ENCODE measurements around the gene MAPK1. TPM values are rescaled to one million over a fixed set of nuclear protein-coding genes. Genes with fewer than 3 reads are reported as not detected.

The MAPK1 gene
- 87.4 to 95.9 TPM (median 91.9 TPM) in 3 replicates for total RNA-seq (2021)
- percentile 81 among the genes with signal in this experiment for Bru-seq, nascent RNA
- long read RNA-seq, experiment 1, full-length matches to known transcripts, result 330 of 409 reads
- long read RNA-seq, experiment 1, partial matches to known transcripts, result 23 of 409 reads
- long read RNA-seq, experiment 1, other reads (novel, unspliced or antisense), result 56 of 409 reads
- long read RNA-seq, experiment 2, full-length matches to known transcripts, result 25 of 93 reads
- long read RNA-seq, experiment 2, partial matches to known transcripts, result 15 of 93 reads
- long read RNA-seq, experiment 2, other reads (novel, unspliced or antisense), result 53 of 93 reads
- long read RNA-seq, experiment 3, partial matches to known transcripts, result 0 of 6 reads
- long read RNA-seq, experiment 3, other reads (novel, unspliced or antisense), result 5 of 6 reads

- peak; percentile 95 for ATAC-seq
- H3K4me1 Mint-ChIP-seq, result peaks cover 44% of the 10 kb centered on the region
- TF ChIP-seq GRHL2 (CRISPR knock-in tag; IDR thresholded peaks at IDR 0.05; ENCODE audit: insufficient replicate concordance, severe bottlenecking) (no peak), CREM (CRISPR knock-in tag; IDR thresholded peaks at IDR 0.05) (peak; percentile 25), E2F4 (CRISPR knock-in tag; IDR thresholded peaks at IDR 0.05; ENCODE audit: borderline replicate concordance, low read depth) (no peak), ZMAT4 (CRISPR knock-in tag; IDR thresholded peaks at IDR 0.05) (no peak), OVOL2 (CRISPR knock-in tag; IDR thresholded peaks at IDR 0.05; ENCODE audit: borderline replicate concordance) (no peak), IRF2 (CRISPR knock-in tag; IDR thresholded peaks at IDR 0.05; ENCODE audit: borderline replicate concordance, low read depth) (no peak; the same call in 1 of the 2 replicates), NR2C2 (CRISPR knock-in tag; IDR thresholded peaks at IDR 0.05) (no peak), FOXP1 (CRISPR knock-in tag; IDR thresholded peaks at IDR 0.05; ENCODE audit: borderline replicate concordance) (peak; percentile 82; the same call in 1 of the 2 replicates), TP53 (CRISPR knock-in tag; IDR thresholded peaks at IDR 0.05) (no peak), NFATC4 (CRISPR knock-in tag; IDR thresholded peaks at IDR 0.05) (no peak), ZNF423 (CRISPR knock-in tag; IDR thresholded peaks at IDR 0.05) (no peak), ZNF232 (CRISPR knock-in tag; IDR thresholded peaks at IDR 0.05) (no peak), ZNF396 (CRISPR knock-in tag; IDR thresholded peaks at IDR 0.05; ENCODE audit: borderline replicate concordance) (no peak), E2F5 (CRISPR knock-in tag; IDR thresholded peaks at IDR 0.05) (peak; percentile 79; the same call in 1 of the 2 replicates), SP1 (CRISPR knock-in tag; conservative IDR thresholded peaks at IDR 0.05) (peak; percentile 90), SMAD3 (CRISPR knock-in tag; IDR thresholded peaks at IDR 0.05; ENCODE audit: borderline replicate concordance) (no peak), E2F1 (CRISPR knock-in tag; IDR thresholded peaks at IDR 0.05) (no peak)
- TF ChIP-seq, protein P1, sequence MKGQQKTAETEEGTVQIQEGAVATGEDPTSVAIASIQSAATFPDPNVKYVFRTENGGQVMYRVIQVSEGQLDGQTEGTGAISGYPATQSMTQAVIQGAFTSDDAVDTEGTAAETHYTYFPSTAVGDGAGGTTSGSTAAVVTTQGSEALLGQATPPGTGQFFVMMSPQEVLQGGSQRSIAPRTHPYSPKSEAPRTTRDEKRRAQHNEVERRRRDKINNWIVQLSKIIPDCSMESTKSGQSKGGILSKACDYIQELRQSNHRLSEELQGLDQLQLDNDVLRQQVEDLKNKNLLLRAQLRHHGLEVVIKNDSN (CRISPR knock-in tag; IDR thresholded peaks at IDR 0.05), result peak; percentile 91
- TF ChIP-seq, protein P2, sequence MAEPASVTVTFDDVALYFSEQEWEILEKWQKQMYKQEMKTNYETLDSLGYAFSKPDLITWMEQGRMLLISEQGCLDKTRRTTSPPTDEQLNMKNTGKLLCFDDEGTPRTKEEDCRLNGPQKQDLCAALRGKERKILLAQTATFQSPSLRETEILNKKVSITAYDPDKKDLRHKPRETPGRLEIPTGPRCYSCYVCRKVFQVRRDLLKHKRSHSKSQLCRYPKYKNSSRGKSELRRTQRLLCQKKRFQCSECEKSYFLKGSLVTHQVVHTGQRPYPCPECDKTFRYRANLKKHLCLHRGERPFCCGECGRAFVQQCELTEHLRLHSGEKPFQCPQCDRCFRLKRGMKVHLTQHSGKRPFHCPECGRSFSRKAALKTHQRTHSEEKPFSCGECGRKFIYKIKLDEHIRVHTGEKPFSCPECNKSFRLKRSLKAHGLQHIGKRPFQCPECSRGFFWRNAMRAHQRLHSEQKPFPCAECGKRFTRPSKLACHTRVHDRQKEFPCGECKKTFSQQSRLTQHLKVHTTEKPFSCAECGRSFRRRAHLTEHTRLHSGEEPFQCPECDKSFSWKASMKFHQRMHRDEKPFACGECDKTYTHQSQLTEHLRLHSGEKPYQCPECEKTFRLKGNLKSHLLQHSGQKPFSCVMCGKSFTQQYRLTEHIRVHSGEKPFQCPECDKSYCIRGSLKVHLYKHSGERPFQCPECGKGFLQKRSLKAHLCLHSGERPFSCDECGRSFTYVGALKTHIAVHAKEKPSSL (CRISPR knock-in tag; conservative IDR thresholded peaks at IDR 0.05), result no peak
- TF ChIP-seq, protein P3, sequence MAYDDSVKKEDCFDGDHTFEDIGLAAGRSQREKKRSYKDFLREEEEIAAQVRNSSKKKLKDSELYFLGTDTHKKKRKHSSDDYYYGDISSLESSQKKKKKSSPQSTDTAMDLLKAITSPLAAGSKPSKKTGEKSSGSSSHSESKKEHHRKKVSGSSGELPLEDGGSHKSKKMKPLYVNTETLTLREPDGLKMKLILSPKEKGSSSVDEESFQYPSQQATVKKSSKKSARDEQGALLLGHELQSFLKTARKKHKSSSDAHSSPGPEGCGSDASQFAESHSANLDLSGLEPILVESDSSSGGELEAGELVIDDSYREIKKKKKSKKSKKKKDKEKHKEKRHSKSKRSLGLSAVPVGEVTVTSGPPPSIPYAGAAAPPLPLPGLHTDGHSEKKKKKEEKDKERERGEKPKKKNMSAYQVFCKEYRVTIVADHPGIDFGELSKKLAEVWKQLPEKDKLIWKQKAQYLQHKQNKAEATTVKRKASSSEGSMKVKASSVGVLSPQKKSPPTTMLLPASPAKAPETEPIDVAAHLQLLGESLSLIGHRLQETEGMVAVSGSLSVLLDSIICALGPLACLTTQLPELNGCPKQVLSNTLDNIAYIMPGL (CRISPR knock-in tag; IDR thresholded peaks at IDR 0.05), result peak; percentile 46; the same call in 1 of the 2 replicates
- TF ChIP-seq, protein P4, sequence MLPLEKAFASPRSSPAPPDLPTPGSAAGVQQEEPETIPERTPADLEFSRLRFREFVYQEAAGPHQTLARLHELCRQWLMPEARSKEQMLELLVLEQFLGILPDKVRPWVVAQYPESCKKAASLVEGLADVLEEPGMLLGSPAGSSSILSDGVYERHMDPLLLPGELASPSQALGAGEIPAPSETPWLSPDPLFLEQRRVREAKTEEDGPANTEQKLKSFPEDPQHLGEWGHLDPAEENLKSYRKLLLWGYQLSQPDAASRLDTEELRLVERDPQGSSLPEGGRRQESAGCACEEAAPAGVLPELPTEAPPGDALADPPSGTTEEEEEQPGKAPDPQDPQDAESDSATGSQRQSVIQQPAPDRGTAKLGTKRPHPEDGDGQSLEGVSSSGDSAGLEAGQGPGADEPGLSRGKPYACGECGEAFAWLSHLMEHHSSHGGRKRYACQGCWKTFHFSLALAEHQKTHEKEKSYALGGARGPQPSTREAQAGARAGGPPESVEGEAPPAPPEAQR (CRISPR knock-in tag; IDR thresholded peaks at IDR 0.05), result no peak
- TF ChIP-seq, protein P5, sequence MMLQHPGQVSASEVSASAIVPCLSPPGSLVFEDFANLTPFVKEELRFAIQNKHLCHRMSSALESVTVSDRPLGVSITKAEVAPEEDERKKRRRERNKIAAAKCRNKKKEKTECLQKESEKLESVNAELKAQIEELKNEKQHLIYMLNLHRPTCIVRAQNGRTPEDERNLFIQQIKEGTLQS (CRISPR knock-in tag; conservative IDR thresholded peaks at IDR 0.05), result no peak
- TF ChIP-seq, protein P6, sequence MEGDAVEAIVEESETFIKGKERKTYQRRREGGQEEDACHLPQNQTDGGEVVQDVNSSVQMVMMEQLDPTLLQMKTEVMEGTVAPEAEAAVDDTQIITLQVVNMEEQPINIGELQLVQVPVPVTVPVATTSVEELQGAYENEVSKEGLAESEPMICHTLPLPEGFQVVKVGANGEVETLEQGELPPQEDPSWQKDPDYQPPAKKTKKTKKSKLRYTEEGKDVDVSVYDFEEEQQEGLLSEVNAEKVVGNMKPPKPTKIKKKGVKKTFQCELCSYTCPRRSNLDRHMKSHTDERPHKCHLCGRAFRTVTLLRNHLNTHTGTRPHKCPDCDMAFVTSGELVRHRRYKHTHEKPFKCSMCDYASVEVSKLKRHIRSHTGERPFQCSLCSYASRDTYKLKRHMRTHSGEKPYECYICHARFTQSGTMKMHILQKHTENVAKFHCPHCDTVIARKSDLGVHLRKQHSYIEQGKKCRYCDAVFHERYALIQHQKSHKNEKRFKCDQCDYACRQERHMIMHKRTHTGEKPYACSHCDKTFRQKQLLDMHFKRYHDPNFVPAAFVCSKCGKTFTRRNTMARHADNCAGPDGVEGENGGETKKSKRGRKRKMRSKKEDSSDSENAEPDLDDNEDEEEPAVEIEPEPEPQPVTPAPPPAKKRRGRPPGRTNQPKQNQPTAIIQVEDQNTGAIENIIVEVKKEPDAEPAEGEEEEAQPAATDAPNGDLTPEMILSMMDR (IDR thresholded peaks at IDR 0.05), result no peak; the same call in 1 of the 2 replicates
Observed at GRCh38 chr22:21867528-21868266, at the start of gene MAPK1. Gene MAPK1 (minus strand): TSS chr22:21867645. CDS start chr22:21867440, 205 bp downstream.

More at GRCh38 chr22:21867528-21868266, at the start of gene MAPK1:
- no peaks in the 10 kb centered on the region for H3K36me3 Mint-ChIP-seq
- no peaks in the 10 kb centered on the region for H3K9me3 Mint-ChIP-seq
- POLR2A ChIA-PET, result no interaction called here
- CTCF ChIA-PET, result interaction anchor here (0.6 to 2.1 kb wide), 7 partner anchors 8 to 132 kb away, joined by 3 to 8 read pairs (median 3); no protein-coding TSS in a partner anchor
- H3K4me3 Mint-ChIP-seq, result peak within 1 kb of the TSS; percentile 96
- H3K27me3 Mint-ChIP-seq (ENCODE audit: low read depth), result no peaks in the 10 kb centered on the region; the same call in 1 of the 2 replicates
- DNase-seq (ENCODE audit: low spot score), result peak; percentile 94
- H3K27ac Mint-ChIP-seq, result peak within 1 kb of the TSS; percentile 88
